HCT116 (cell line): ENCODE results near the gene SMTNL2. TPM values are rescaled to one million over a fixed set of nuclear protein-coding genes. Genes with fewer than 3 reads are reported as not detected.

ENCODE experiments used
- ATAC-seq: fragments of 200-7000 bp; cut with Tn5 transposase; 2 replicates; pipeline ENCODE4 v1.9.1; 2020; ENCODE audit warnings: mild to moderate bottlenecking, moderate library complexity
- BruUV-seq: library from RNA; stranded (reverse); fragments of 400-500 nt; replicated peaks from 2 replicates; lab custom pipeline; 2021; lab: Mats Ljungman, UMichigan
- CTCF ChIA-PET: fragments of 300-600 bp; sonication (Branson Sonifier 250); formaldehyde crosslinking; loops from one replicate; lab custom pipeline; 2021; ENCODE audit warnings: antibody characterized with exemption; lab: Charles Lee
- POLR2A ChIA-PET: fragments of 300-600, 350-600 bp; sonication (Branson Sonifier 250); formaldehyde crosslinking; loops from one replicate; lab custom pipeline; 2021; ENCODE audit warnings: antibody characterized with exemption; lab: Charles Lee
- RAD21 ChIA-PET, 2 experiments: fragments of 300-600 bp; sonication (Branson Sonifier 250); formaldehyde crosslinking; loops; one replicate each; lab custom pipeline; 2023; ENCODE audit warnings: low total read pairs in 2 of 2; ENCODE audit not compliant: uncharacterized antibody in 2 of 2, unreplicated experiment in 2 of 2, low non-redundant PET in 1 of 2; lab: Charles Lee
- DNase-seq: peaks from one replicate; pipeline ENCODE4 v3.0.0-alpha.2; 2010; ENCODE audit warnings: low read depth, low spot score
- H2AFZ ChIP-seq: fragments of 200-600 bp; shearing (Covaris generic), sonication (generic); 2 replicates; pipeline ENCODE4 v1.6.1; 2017; ENCODE audit warnings: low read depth, mixed run types, mixed read lengths, antibody characterized with exemption, low read length; ENCODE audit not compliant: poor library complexity, severe bottlenecking
- H3K27ac ChIP-seq: 2 replicates; pipeline ENCODE4 v1.5.1; 2012; ENCODE audit warnings: low read depth, low read length
- H3K27me3 ChIP-seq: fragments of 200-600 bp; sonication (generic); 2 replicates; pipeline ENCODE4 v1.6.1; 2016; ENCODE audit warnings: mixed run types, low read length, mixed read lengths; ENCODE audit not compliant: insufficient read depth
- H3K36me3 ChIP-seq, 2 experiments: fragments of 200-500 bp in 1 of 2; fragments of 200-600 bp in 1 of 2; sonication (Bioruptor generic) in 1 of 2; sonication (generic) in 1 of 2; 2 replicates each; pipeline versions ENCODE4 v1.5.1 to v1.6.1; 2014 to 2016; ENCODE audit warnings: low read length in 2 of 2, inconsistent platforms in 1 of 2, mixed read lengths in 1 of 2, mixed run types in 1 of 2; ENCODE audit not compliant: insufficient read depth in 2 of 2, control insufficient read depth in 1 of 2
- H3K4me1 ChIP-seq, 2 experiments: fragments of 200-600 bp in 1 of 2; sonication (generic) in 1 of 2; 2 replicates each; pipeline versions ENCODE4 v1.5.1 to v1.6.1; 2012 to 2017; ENCODE audit warnings: low read length in 2 of 2, inconsistent platforms in 1 of 2, mild to moderate bottlenecking in 1 of 2, mixed read lengths in 1 of 2, mixed run types in 1 of 2, moderate library complexity in 1 of 2; ENCODE audit not compliant: insufficient read depth in 2 of 2, control insufficient read depth in 1 of 2
- H3K4me2 ChIP-seq: fragments of 200-600 bp; sonication (generic); 2 replicates; pipeline ENCODE4 v1.6.1; 2017; ENCODE audit warnings: mixed run types, low read length, mixed read lengths
- H3K4me3 ChIP-seq, 2 experiments: fragments of 200-600 bp in 1 of 2; sonication (generic) in 1 of 2; replicated peaks in 1 of 2; 2 replicates each; pipeline ENCODE4 v1.5.1; 2011 to 2016; ENCODE audit warnings: low read length in 2 of 2, control low read depth in 1 of 2, low read depth in 1 of 2, mild to moderate bottlenecking in 1 of 2, mixed read lengths in 1 of 2, mixed run types in 1 of 2
- H3K79me2 ChIP-seq: fragments of 200-600 bp; sonication (generic); 2 replicates; pipeline ENCODE4 v1.6.1; 2017; ENCODE audit warnings: mild to moderate bottlenecking, mixed run types, low read length, moderate library complexity, mixed read lengths; ENCODE audit not compliant: insufficient read depth
- H3K9ac ChIP-seq: fragments of 200-600 bp; sonication (generic); 2 replicates; pipeline ENCODE4 v1.6.1; 2016; ENCODE audit warnings: low read length, mixed read lengths
- H3K9me2 ChIP-seq: fragments of 200-600 bp; sonication (generic), shearing (Covaris generic); 2 replicates; pipeline ENCODE4 v1.6.1; 2017; ENCODE audit warnings: mixed run types, mild to moderate bottlenecking, moderate library complexity; ENCODE audit not compliant: insufficient read depth
- H3K9me3 ChIP-seq, 2 experiments: fragments of 200-500 bp in 1 of 2; fragments of 200-600 bp in 1 of 2; sonication (Bioruptor generic) in 1 of 2; sonication (generic) in 1 of 2; 2 replicates each; pipeline ENCODE4 v1.6.1; 2014 to 2017; ENCODE audit warnings: low read length in 2 of 2, mixed read lengths in 2 of 2, inconsistent platforms in 1 of 2, low read depth in 1 of 2, mild to moderate bottlenecking in 1 of 2, mixed run types in 1 of 2, moderate library complexity in 1 of 2; ENCODE audit not compliant: control insufficient read depth in 1 of 2, insufficient read depth in 1 of 2
- H4K20me1 ChIP-seq: fragments of 200-600 bp; sonication (generic), shearing (Covaris generic); 2 replicates; pipeline ENCODE4 v1.6.1; 2017; ENCODE audit warnings: mixed run types, mild to moderate bottlenecking, moderate library complexity; ENCODE audit not compliant: insufficient read depth
- CBX3 ChIP-seq: IDR thresholded peaks from 2 replicates; pipeline ENCODE4 v1.6.1; 2012; ENCODE audit warnings: low read depth
- CEBPB ChIP-seq: IDR thresholded peaks from 2 replicates; pipeline ENCODE4 v1.6.1; 2012; ENCODE audit warnings: low read depth
- EGR1 ChIP-seq: IDR thresholded peaks from 2 replicates; pipeline ENCODE4 v1.6.1; 2012; ENCODE audit warnings: low read depth
- ELF1 ChIP-seq: IDR thresholded peaks from 2 replicates; pipeline ENCODE4 v1.6.1; 2012; ENCODE audit warnings: low read depth, borderline replicate concordance
- EZH2 ChIP-seq: fragments of 200-600 bp; sonication (generic); IDR thresholded peaks from 2 replicates; pipeline ENCODE4 v1.6.1; 2017; ENCODE audit warnings: antibody characterized with exemption, mixed run types
- POLR2A ChIP-seq: IDR thresholded peaks from 2 replicates; pipeline ENCODE4 v1.7.0; 2011; ENCODE audit warnings: borderline replicate concordance; ENCODE audit not compliant: insufficient read depth, insufficient read length; ENCODE audit errors: extremely low read depth
- POLR2AphosphoS5 ChIP-seq: IDR thresholded peaks from 2 replicates; pipeline ENCODE4 v1.6.1; 2011; ENCODE audit warnings: mild to moderate bottlenecking, low read depth, low read length, moderate library complexity
- RAD21 ChIP-seq: IDR thresholded peaks from 2 replicates; pipeline ENCODE4 v1.6.1; 2012; ENCODE audit warnings: low read depth, mild to moderate bottlenecking
- REST ChIP-seq: IDR thresholded peaks from 2 replicates; pipeline ENCODE4 v1.6.1; 2012; ENCODE audit warnings: low read depth
- SIN3A ChIP-seq: IDR thresholded peaks from 2 replicates; pipeline ENCODE4 v1.6.1; 2012; ENCODE audit warnings: low read depth
- SRF ChIP-seq: IDR thresholded peaks from 2 replicates; pipeline ENCODE4 v1.6.1; 2012; ENCODE audit warnings: low read depth
- TCF7L2 ChIP-seq: IDR thresholded peaks from 2 replicates; pipeline ENCODE4 v1.7.0; 2011; ENCODE audit warnings: borderline replicate concordance, inconsistent platforms; ENCODE audit not compliant: insufficient read depth, insufficient read length; ENCODE audit errors: extremely low read depth
- ZFX ChIP-seq: fragments of 450-650 bp; IDR thresholded peaks from 2 replicates; pipeline ENCODE4 v1.6.1; 2017
- ZNF274 ChIP-seq: fragments of 200-500 bp; sonication (Bioruptor generic); IDR thresholded peaks from 2 replicates; pipeline ENCODE4 v1.6.1; 2014; ENCODE audit warnings: mild to moderate bottlenecking, low read depth, low read length, inconsistent platforms
- intact Hi-C: fragments of 100-400 bp; cut with micrococcal nuclease; formaldehyde crosslinking; loops from 2 replicates; pipeline ENCODE4 v1.10.0; 2022
- total RNA-seq: library from RNA; stranded (reverse); gene quantifications from one replicate; pipeline ENCODE4 v1.2.1, GENCODE V29; 2021; ENCODE audit not compliant: unreplicated experiment
- TF ChIP-seq, protein P1 (sequence below): IDR thresholded peaks from 2 replicates; pipeline ENCODE4 v1.6.1; 2011; ENCODE audit warnings: mild to moderate bottlenecking, low read length, moderate library complexity; ENCODE audit not compliant: insufficient replicate concordance; ENCODE audit errors: extremely low read depth

The SMTNL2 gene
- total RNA-seq, 1 experiment from 2014 or later: 2.3 TPM

DNA sequence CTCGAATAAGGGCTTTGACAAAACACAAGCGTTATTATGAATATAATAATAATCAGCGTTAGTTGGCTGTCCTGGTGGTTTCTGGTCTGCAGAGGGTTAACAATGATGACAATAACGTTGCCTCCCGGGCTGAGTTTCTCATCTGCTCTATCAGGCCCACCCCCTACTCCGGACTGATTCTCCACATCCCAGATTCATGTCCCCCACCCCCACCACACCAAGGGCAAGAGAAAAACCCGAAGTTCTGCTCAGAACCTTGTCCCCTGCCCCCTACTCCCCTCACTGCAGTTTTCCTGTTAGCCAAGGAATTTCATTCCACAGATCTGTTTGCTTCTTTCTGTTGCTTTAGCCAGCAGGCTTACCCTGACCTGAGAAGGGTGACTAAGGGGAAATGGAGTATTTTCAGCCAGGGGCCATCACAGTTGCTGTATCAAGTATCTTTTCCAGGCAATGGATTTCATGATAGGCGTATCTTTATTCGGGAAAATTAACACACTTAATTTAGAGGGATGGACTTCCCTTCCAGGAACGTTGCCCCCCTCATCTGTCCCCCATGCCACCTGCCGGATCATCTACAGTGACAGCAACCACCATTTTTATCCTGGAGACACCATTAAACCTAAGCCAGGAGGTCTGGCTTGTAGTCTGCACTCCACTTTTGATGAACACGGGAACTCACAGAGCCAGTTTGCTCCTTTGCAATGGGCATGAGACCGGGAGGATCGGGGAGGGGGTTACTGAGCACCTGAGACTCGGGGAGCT lies 33.4 kb downstream of the SMTNL2 start (continued):
- no peak for TF ChIP-seq REST
- TF ChIP-seq, all 23 proteins: peak for 0

DNA sequence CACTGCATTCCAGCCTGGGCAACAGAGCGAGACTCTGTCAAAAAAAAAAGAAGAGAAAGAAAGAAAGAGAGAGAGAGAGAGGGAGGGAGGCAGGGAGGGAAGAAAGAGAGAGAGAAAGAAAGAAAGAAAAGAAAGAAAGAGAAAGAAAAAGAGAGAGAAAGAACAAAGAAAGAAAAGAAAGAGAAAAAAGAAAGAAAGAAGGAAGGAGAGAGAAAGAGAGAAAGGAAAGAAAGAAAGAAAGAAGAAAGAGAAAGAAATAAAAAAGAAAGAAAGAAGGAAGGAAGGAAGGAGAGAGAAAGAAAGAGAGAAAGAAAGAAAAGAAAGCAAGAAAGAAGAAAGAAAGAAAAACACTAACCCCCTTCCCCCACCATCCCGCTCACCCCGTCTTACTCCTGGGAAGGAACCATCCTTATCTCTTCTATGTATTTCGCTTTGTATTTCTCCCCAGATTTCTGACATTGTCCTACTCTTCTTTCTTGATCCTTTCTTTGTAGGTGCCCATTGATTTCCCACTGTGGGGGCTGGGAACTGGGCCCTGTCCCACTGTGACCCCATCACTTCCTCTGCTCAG lies 36.3 kb downstream of the SMTNL2 start:
- H3K9ac ChIP-seq: no peak overlapping the region
- H3K4me1 ChIP-seq: no peaks in the 10 kb centered on the region
- H3K27ac ChIP-seq: no peak overlapping the region
- no peaks in the 10 kb centered on the region for H3K79me2 ChIP-seq
- RAD21 ChIA-PET: no interaction called here
- TF ChIP-seq TCF7L2 (no peak), CEBPB (no peak), SRF (no peak), ZFX (no peak), EZH2 (no peak), SIN3A (no peak), POLR2AphosphoS5 (no peak), POLR2A (no peak), EGR1 (no peak), REST (no peak), ELF1 (no peak), RAD21 (no peak), CBX3 (no peak), ZNF274 (no peak)
- TF ChIP-seq, protein P1, sequence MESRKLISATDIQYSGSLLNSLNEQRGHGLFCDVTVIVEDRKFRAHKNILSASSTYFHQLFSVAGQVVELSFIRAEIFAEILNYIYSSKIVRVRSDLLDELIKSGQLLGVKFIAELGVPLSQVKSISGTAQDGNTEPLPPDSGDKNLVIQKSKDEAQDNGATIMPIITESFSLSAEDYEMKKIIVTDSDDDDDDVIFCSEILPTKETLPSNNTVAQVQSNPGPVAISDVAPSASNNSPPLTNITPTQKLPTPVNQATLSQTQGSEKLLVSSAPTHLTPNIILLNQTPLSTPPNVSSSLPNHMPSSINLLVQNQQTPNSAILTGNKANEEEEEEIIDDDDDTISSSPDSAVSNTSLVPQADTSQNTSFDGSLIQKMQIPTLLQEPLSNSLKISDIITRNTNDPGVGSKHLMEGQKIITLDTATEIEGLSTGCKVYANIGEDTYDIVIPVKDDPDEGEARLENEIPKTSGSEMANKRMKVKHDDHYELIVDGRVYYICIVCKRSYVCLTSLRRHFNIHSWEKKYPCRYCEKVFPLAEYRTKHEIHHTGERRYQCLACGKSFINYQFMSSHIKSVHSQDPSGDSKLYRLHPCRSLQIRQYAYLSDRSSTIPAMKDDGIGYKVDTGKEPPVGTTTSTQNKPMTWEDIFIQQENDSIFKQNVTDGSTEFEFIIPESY: no peak
- TF ChIP-seq, all 23 proteins: peak for 0
- intact Hi-C loops: no loop called here
- ATAC-seq: no peak
- Histone ChIP-seq H3K9me3 (no peaks in the 10 kb centered on the region; a peak in 1 of 4 replicates), H3K9me2 (no peaks in the 10 kb centered on the region), H3K36me3 (no peaks in the 10 kb centered on the region), H4K20me1 (no peaks in the 10 kb centered on the region), H2AFZ (no peak overlapping the region), H3K4me2 (no peak overlapping the region), H3K4me3 (no peak overlapping the region), H3K27me3 (no peaks in the 10 kb centered on the region)
- DNase-seq: no peak
- no TSS peak for BruUV-seq
- POLR2A ChIA-PET: no interaction called here
- CTCF ChIA-PET: interaction anchor here (0.6 kb wide), 1 partner anchor 54 kb away, joined by 3 read pairs; no protein-coding TSS in a partner anchor
